Right ventricle myocardium inferior (tissue), 1 donor: ENCODE measurements around the gene PRR22. TPM values are rescaled to one million over a fixed set of nuclear protein-coding genes. Genes with fewer than 3 reads are reported as not detected.
A peak's percentile ranks its signal among the peaks of the same experiment; 100 is the strongest.

Experiments used
- ATAC-seq: fragments of 200-7000 bp; cut with Tn5 transposase; one replicate; pipeline ENCODE4 v1.9.1; 2020; ENCODE audit warnings: mild to moderate bottlenecking, moderate library complexity
- DNase-seq: peaks from one replicate; pipeline ENCODE4 v3.0.0; 2021; ENCODE audit errors: missing footprints
- intact Hi-C: fragments of 100-400 bp; cut with DNase I; formaldehyde crosslinking; loops from one replicate; pipeline ENCODE4 v1.11.0; 2022
- total RNA-seq: library from RNA; stranded (reverse); fragmentation: NEBNext Ultra II Directional; extraction: Animal tissue kit (Norgen Biotek cat#: 25700); gene quantifications from one replicate; pipeline ENCODE4 v1.2.1, GENCODE V29; 2021
- donor health status: DM: no; HTN: yes; CAD: no; lungs with severe emphysema.

Gene PRR22
- total RNA-seq, 1 donor from 2014 or later = 1.3 TPM

- intact Hi-C loops = no loop called here
- ATAC-seq (no peak), DNase-seq (no peak)
Measured at GRCh38 chr19:5818594-5818993, 34.0 kb upstream of the PRR22 start.

GRCh38 chr19:5817218-5817617, 32.7 kb upstream of the PRR22 start:
- intact Hi-C loops = no loop called here
- ATAC-seq (no peak), DNase-seq (no peak)

- DNase-seq (no peak), ATAC-seq (no peak)
- intact Hi-C loops = no loop called here
Measured at GRCh38 chr19:5814852-5815246, 30.3 kb upstream of the PRR22 start.

- intact Hi-C loops = no loop called here
- DNase-seq (no peak), ATAC-seq (no peak)
Measured at GRCh38 chr19:5814123-5814851, 29.7 kb upstream of the PRR22 start.

- no peak for DNase-seq
- no peak for ATAC-seq
- intact Hi-C loops = no loop called here
Measured at GRCh38 chr19:5811117-5811516, 26.6 kb upstream of the PRR22 start.

GRCh38 chr19:5809469-5809868, 24.9 kb upstream of the PRR22 start:
- intact Hi-C loops = no loop called here
- ATAC-seq (no peak), DNase-seq (no peak)

- intact Hi-C loops = no loop called here
- DNase-seq (no peak), ATAC-seq (no peak)
Measured at GRCh38 chr19:5809053-5809452, 24.5 kb upstream of the PRR22 start.

- intact Hi-C loops = no loop called here
- no peak for DNase-seq
- no peak for ATAC-seq
Measured at GRCh38 chr19:5808120-5808816, 23.7 kb upstream of the PRR22 start.

- DNase-seq (no peak), ATAC-seq (no peak)
- intact Hi-C loops = loop anchor here (1.0 kb wide), 1 partner anchor 215 kb away; no protein-coding TSS in a partner anchor
Measured at GRCh38 chr19:5806905-5807304, 22.4 kb upstream of the PRR22 start.

- intact Hi-C loops = loop anchor here (1.0 kb wide), 1 partner anchor 216 kb away; no protein-coding TSS in a partner anchor
- ATAC-seq = no peak
- DNase-seq = no peak
Measured at GRCh38 chr19:5806133-5806489, 21.6 kb upstream of the PRR22 start.

- intact Hi-C loops = loop anchor here (1.0 to 2.0 kb wide), 2 partner anchors 21 to 217 kb away; no protein-coding TSS in a partner anchor
- ATAC-seq = peak; percentile 64
- no peak for DNase-seq
Measured at GRCh38 chr19:5805462-5806132, 21.1 kb upstream of the PRR22 start.

GRCh38 chr19:5804516-5805461, 20.2 kb upstream of the PRR22 start, which contains the start of gene NRTN:
Gene NRTN, plus strand, starts transcription at chr19:5805067. Its CDS starts 19,099 bp downstream, at chr19:5824166.
- ATAC-seq = peak; percentile 55
- DNase-seq = no peak
- intact Hi-C loops = loop anchor here (1.0 to 2.0 kb wide), 2 partner anchors 22 to 88 kb away; no protein-coding TSS in a partner anchor

- ATAC-seq = peak; percentile 87
- intact Hi-C loops = loop anchor here (1.0 to 2.0 kb wide), 2 partner anchors 23 to 88 kb away; no protein-coding TSS in a partner anchor
- peak; percentile 92 for DNase-seq
Measured at GRCh38 chr19:5803752-5804515, 19.4 kb upstream of the PRR22 start.

GRCh38 chr19:5803441-5803751, 18.9 kb upstream of the PRR22 start:
- intact Hi-C loops = no loop called here
- no peak for ATAC-seq
- DNase-seq = no peak

GRCh38 chr19:5801796-5802619, 17.5 kb upstream of the PRR22 start:
- DNase-seq = no peak
- intact Hi-C loops = no loop called here
- ATAC-seq = no peak

- no peak for ATAC-seq
- no peak for DNase-seq
- intact Hi-C loops = no loop called here
Measured at GRCh38 chr19:5800361-5801270, 16.1 kb upstream of the PRR22 start.
